Sigmoid colon (tissue), 7 donors: ENCODE measurements around the gene NEURL4. TPM values are rescaled to one million over a fixed set of nuclear protein-coding genes. Genes with fewer than 3 reads are reported as not detected.

Experiments used
- DNase-seq: peaks from one replicate; pipeline ENCODE4 v3.0.0-alpha.2; 2019
- H3K27ac ChIP-seq, 4 donors: fragments of 200-600 bp; sonication (generic); one replicate each; pipeline ENCODE4 v1.5.1; 2016 to 2019; ENCODE audit warnings: mild to moderate bottlenecking in 1 of 4
- H3K27me3 ChIP-seq, 3 donors: fragments of 200-600 bp; sonication (generic); one replicate each; pipeline ENCODE4 v1.5.1; 2019; ENCODE audit warnings: mild to moderate bottlenecking in 1 of 3
- H3K36me3 ChIP-seq, 4 donors: fragments of 200-600 bp; sonication (generic); one replicate each; pipeline ENCODE4 v1.5.1; 2016 to 2019
- H3K4me1 ChIP-seq, 4 donors: fragments of 200-600 bp; sonication (generic); one replicate each; pipeline ENCODE4 v1.5.1; 2017 to 2019
- H3K4me3 ChIP-seq, 4 donors: fragments of 200-600 bp; sonication (generic); one replicate each; pipeline ENCODE4 v1.5.1; 2017 to 2019; ENCODE audit warnings: mild to moderate bottlenecking in 2 of 4, moderate library complexity in 1 of 4
- H3K9me3 ChIP-seq, 4 donors: fragments of 200-600 bp in 3 of 4; sonication (generic) in 3 of 4; one replicate each; pipeline versions ENCODE4 v1.5.1 to v1.6.1; 2013 to 2019
- CTCF ChIP-seq, 4 experiments: fragments of 450-650 bp in 3 of 4; fragments of 200-600 bp in 1 of 4; IDR thresholded peaks; one replicate each; pipeline ENCODE4 v1.5.1; 2016 to 2019; ENCODE audit warnings: antibody characterized with exemption in 4 of 4, mild to moderate bottlenecking in 3 of 4, moderate library complexity in 2 of 4
- EP300 ChIP-seq, 4 donors: sonication (generic); formaldehyde crosslinking; IDR thresholded peaks; one replicate each; pipeline ENCODE4 v1.6.1; 2017; ENCODE audit warnings: antibody characterized with exemption in 4 of 4
- POLR2A ChIP-seq, 2 donors: fragments of 450-650 bp; IDR thresholded peaks; one replicate each; pipeline ENCODE4 v1.6.1; 2016; ENCODE audit warnings: antibody characterized with exemption in 2 of 2, mild to moderate bottlenecking in 2 of 2, moderate library complexity in 2 of 2
- POLR2AphosphoS5 ChIP-seq, 4 donors: sonication (generic); formaldehyde crosslinking; IDR thresholded peaks; one replicate each; pipeline ENCODE4 v1.6.1; 2017; ENCODE audit warnings: antibody characterized with exemption in 4 of 4
- WGBS, 2 donors: extraction: QIAGEN DNeasy Blood & Tissue Kit; methylation state at CpG; one replicate each; pipeline ENCODE4 v1.1.7; 2013; 5-methylcytosine and 5-hydroxymethylcytosine counted together
- intact Hi-C: fragments of 100-400 bp; cut with DNase I; formaldehyde crosslinking; loops from one replicate; pipeline ENCODE4 v1.15.1; 2023
- polyA plus RNA-seq, 3 donors: library from polyadenylated mRNA; stranded (reverse); fragments of 200-250 nt; gene quantifications; one replicate each; pipeline ENCODE4 v1.2.3, GENCODE V29; 2013
- total RNA-seq, 4 donors: library from RNA; depleted of rRNA; stranded (reverse); fragments of >200 nt; gene quantifications; one replicate each; pipeline ENCODE4 v1.1.0, GENCODE V29; 2016
- donor health status: healthy with polysubstance abuse.
- donor health status: Bipolar disorder and iron deficiency.
- donor health status: healthy.

Gene NEURL4
- total and polyA plus RNA-seq, 7 donors, result 6.0 to 31.6 (median 16.7) TPM

- H3K4me3 ChIP-seq, result no peak overlapping the region
- H3K9me3 ChIP-seq, result no peaks in the 10 kb centered on the region
- no peaks in the 10 kb centered on the region for H3K27me3 ChIP-seq
- intact Hi-C loops, result loop anchor here (2.0 kb wide), 1 partner anchor 206 kb away; the partner anchor contains the start of gene SENP3
- H3K4me1 ChIP-seq, result peaks cover 0 to 62% (median 48%) of the 10 kb centered on the region in 4 donors
- TF ChIP-seq CTCF (IDR thresholded peaks at IDR 0.05), result no peak
- TF ChIP-seq EP300 (IDR thresholded peaks at IDR 0.05), result no peak
- no peak for TF ChIP-seq POLR2A (IDR thresholded peaks at IDR 0.05)
- TF ChIP-seq POLR2AphosphoS5 (IDR thresholded peaks at IDR 0.05), result no peak
- DNase-seq, result no peak
- peak overlapping the region; percentile 16 to 99 (median 51) for H3K27ac ChIP-seq
- no peaks in the 10 kb centered on the region for H3K36me3 ChIP-seq
- 59 to 73% methylated on average over 9 of the region's 9 CpGs for WGBS, 2 donors
Observed at GRCh38 chr17:7354262-7354843, 25.2 kb upstream of the NEURL4 start.

GRCh38 chr17:7352910-7353635 is 23.9 kb upstream of the NEURL4 start:
- intact Hi-C loops, result loop anchor here (2.0 kb wide), 2 partner anchors 72 to 236 kb away; partner anchors contain the start of gene SLC2A4
- Histone ChIP-seq H3K27me3 (no peaks in the 10 kb centered on the region), H3K9me3 (no peaks in the 10 kb centered on the region), H3K36me3 (no peaks in the 10 kb centered on the region), H3K4me1 (peaks cover 0 to 66% (median 50%) of the 10 kb centered on the region in 4 donors), H3K4me3 (peak overlapping the region in 3 of 4 donors; percentile 71 to 91 (median 90)), H3K27ac (peak overlapping the region; percentile 93 to 100 (median 98))
- DNase-seq, result no peak
- TF ChIP-seq EP300 (IDR thresholded peaks at IDR 0.05) (no peak), POLR2A (IDR thresholded peaks at IDR 0.05) (no peak), POLR2AphosphoS5 (IDR thresholded peaks at IDR 0.05) (no peak), CTCF (IDR thresholded peaks at IDR 0.05) (no peak)
- 89 to 92% methylated on average over 37 of the region's 37 CpGs for WGBS, 2 donors

GRCh38 chr17:7352503-7352889 is 23.4 kb upstream of the NEURL4 start:
- DNase-seq, result no peak
- H3K4me1 ChIP-seq, result peaks cover 0 to 66% (median 50%) of the 10 kb centered on the region in 4 donors
- no peaks in the 10 kb centered on the region for H3K27me3 ChIP-seq
- no peaks in the 10 kb centered on the region for H3K9me3 ChIP-seq
- H3K27ac ChIP-seq, result peak overlapping the region; percentile 93 to 100 (median 98)
- no peaks in the 10 kb centered on the region for H3K36me3 ChIP-seq
- H3K4me3 ChIP-seq, result peak overlapping the region; percentile 71 to 91 (median 86)
- intact Hi-C loops, result loop anchor here (2.0 kb wide), 2 partner anchors 72 to 236 kb away; partner anchors contain the start of gene SLC2A4
- no peak for TF ChIP-seq POLR2A (IDR thresholded peaks at IDR 0.05)
- TF ChIP-seq POLR2AphosphoS5 (IDR thresholded peaks at IDR 0.05), result no peak
- TF ChIP-seq CTCF (IDR thresholded peaks at IDR 0.05), result peak; percentile 48 to 80 (median 70)
- no peak for TF ChIP-seq EP300 (IDR thresholded peaks at IDR 0.05)
- 19 to 32% methylated on average over 10 of the region's 10 CpGs for WGBS, 2 donors

GRCh38 chr17:7351665-7352502 is 22.7 kb upstream of the NEURL4 start, which contains the start of gene KCTD11:
Gene KCTD11 (plus strand): TSS chr17:7352162.
- 1 to 2% methylated on average over 91 of the region's 91 CpGs for WGBS, 2 donors
- TF ChIP-seq POLR2A (IDR thresholded peaks at IDR 0.05) (peak; percentile 36 to 53), EP300 (IDR thresholded peaks at IDR 0.05) (peak in 1 of 4 donors; percentile 23), CTCF (IDR thresholded peaks at IDR 0.05) (no peak), POLR2AphosphoS5 (IDR thresholded peaks at IDR 0.05) (peak in 3 of 4 donors; percentile 70 to 73 (median 72))
- intact Hi-C loops, result loop anchor here (1.0 to 2.0 kb wide), 3 partner anchors 71 to 237 kb away; partner anchors contain the start of genes POLR2A and SLC2A4

More at GRCh38 chr17:7351665-7352502, 22.7 kb upstream of the NEURL4 start, which contains the start of gene KCTD11:
- Histone ChIP-seq H3K4me1 (peaks cover 0 to 66% (median 50%) of the 10 kb centered on the region in 4 donors), H3K27ac (peak within 1 kb of the TSS; percentile 93 to 100 (median 98)), H3K27me3 (no peaks in the 10 kb centered on the region), H3K9me3 (no peaks in the 10 kb centered on the region), H3K4me3 (peak within 1 kb of the TSS; percentile 71 to 91 (median 86)), H3K36me3 (no peaks in the 10 kb centered on the region)
- DNase-seq, result peak; percentile 95
